ENCODE results near the gene GPR62. TPM values are rescaled to one million over a fixed set of nuclear protein-coding genes. Genes with fewer than 3 reads are reported as not detected.

The GPR62 gene
- total RNA-seq, 1 experiment from 2014 or later = not detected

- BruUV-seq (replicated peaks) = no TSS peak
- H3K4me1 ChIP-seq (replicated peaks; ENCODE audit: insufficient read depth) = peaks cover 4% of the 10 kb centered on the region; the same call in 1 of the 2 replicates
- no peak overlapping the region for H2AFZ ChIP-seq
- no peaks in the 10 kb centered on the region for H3K79me2 ChIP-seq (ENCODE audit: low read depth)
- ChIA-PET POLR2A (ENCODE audit: unreplicated experiment) (interaction anchor here (0.6 kb wide), 1 partner anchor 448 kb away, joined by 3 read pairs; the partner anchor contains the start of gene DCAF1), CTCF (no interaction called here)
- H3F3A ChIP-seq (ENCODE audit: insufficient read depth, low read depth) = no peaks in the 10 kb centered on the region
- H4K20me1 ChIP-seq (ENCODE audit: insufficient read depth) = no peaks in the 10 kb centered on the region
- H3K9me3 ChIP-seq (ENCODE audit: insufficient read depth, low read depth) = no peaks in the 10 kb centered on the region
- intact Hi-C loops (cut with micrococcal nuclease; ENCODE audit: unreplicated experiment) = no loop called here
- TF ChIP-seq, protein P1, sequence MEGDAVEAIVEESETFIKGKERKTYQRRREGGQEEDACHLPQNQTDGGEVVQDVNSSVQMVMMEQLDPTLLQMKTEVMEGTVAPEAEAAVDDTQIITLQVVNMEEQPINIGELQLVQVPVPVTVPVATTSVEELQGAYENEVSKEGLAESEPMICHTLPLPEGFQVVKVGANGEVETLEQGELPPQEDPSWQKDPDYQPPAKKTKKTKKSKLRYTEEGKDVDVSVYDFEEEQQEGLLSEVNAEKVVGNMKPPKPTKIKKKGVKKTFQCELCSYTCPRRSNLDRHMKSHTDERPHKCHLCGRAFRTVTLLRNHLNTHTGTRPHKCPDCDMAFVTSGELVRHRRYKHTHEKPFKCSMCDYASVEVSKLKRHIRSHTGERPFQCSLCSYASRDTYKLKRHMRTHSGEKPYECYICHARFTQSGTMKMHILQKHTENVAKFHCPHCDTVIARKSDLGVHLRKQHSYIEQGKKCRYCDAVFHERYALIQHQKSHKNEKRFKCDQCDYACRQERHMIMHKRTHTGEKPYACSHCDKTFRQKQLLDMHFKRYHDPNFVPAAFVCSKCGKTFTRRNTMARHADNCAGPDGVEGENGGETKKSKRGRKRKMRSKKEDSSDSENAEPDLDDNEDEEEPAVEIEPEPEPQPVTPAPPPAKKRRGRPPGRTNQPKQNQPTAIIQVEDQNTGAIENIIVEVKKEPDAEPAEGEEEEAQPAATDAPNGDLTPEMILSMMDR (conservative IDR thresholded peaks at IDR 0.05) = no peak
- no peak for TF ChIP-seq EZH2 (IDR thresholded peaks at IDR 0.05; ENCODE audit: low read depth)
- H3K4me3 ChIP-seq = no peak overlapping the region
- H3K27ac ChIP-seq = no peak overlapping the region
- no peaks in the 10 kb centered on the region for H3K9me2 ChIP-seq (ENCODE audit: insufficient read depth)
- no peaks in the 10 kb centered on the region for H3K27me3 ChIP-seq (ENCODE audit: insufficient read depth, low read depth)
- no peaks in the 10 kb centered on the region for H3K36me3 ChIP-seq (ENCODE audit: low read depth)
- no peak for DNase-seq
- H3K4me2 ChIP-seq = no peak overlapping the region
Measured at GRCh38 chr3:51948016-51948580, 7.1 kb upstream of the GPR62 start.

GRCh38 chr3:51949121-51949520 lies 6.1 kb upstream of the GPR62 start:
- H3K36me3 ChIP-seq (ENCODE audit: low read depth) = no peaks in the 10 kb centered on the region
- TF ChIP-seq, protein P1 (conservative IDR thresholded peaks at IDR 0.05) = no peak
- TF ChIP-seq EZH2 (IDR thresholded peaks at IDR 0.05; ENCODE audit: low read depth) = no peak
- CTCF ChIA-PET = interaction anchor here (0.7 kb wide), 1 partner anchor 275 kb away, joined by 3 read pairs; no protein-coding TSS in a partner anchor
- H3K27me3 ChIP-seq (ENCODE audit: insufficient read depth, low read depth) = no peaks in the 10 kb centered on the region
- intact Hi-C loops (cut with micrococcal nuclease; ENCODE audit: unreplicated experiment) = no loop called here
- no peaks in the 10 kb centered on the region for H3K79me2 ChIP-seq (ENCODE audit: low read depth)
- H3F3A ChIP-seq (ENCODE audit: insufficient read depth, low read depth) = no peaks in the 10 kb centered on the region
- H3K4me1 ChIP-seq (replicated peaks; ENCODE audit: insufficient read depth) = peaks cover 4% of the 10 kb centered on the region; the same call in 1 of the 2 replicates
- no peak overlapping the region for H3K27ac ChIP-seq
- no peak overlapping the region for H2AFZ ChIP-seq
- no peak overlapping the region for H3K4me3 ChIP-seq
- H3K9me2 ChIP-seq (ENCODE audit: insufficient read depth) = no peaks in the 10 kb centered on the region
- H3K9me3 ChIP-seq (ENCODE audit: insufficient read depth, low read depth) = no peaks in the 10 kb centered on the region
- no peak for DNase-seq
- no TSS peak for BruUV-seq (replicated peaks)
- no peak overlapping the region for H3K4me2 ChIP-seq
- H4K20me1 ChIP-seq (ENCODE audit: insufficient read depth) = no peaks in the 10 kb centered on the region
- POLR2A ChIA-PET (ENCODE audit: unreplicated experiment) = no interaction called here

- intact Hi-C loops (cut with micrococcal nuclease; ENCODE audit: unreplicated experiment) = no loop called here
- no peaks in the 10 kb centered on the region for H3K9me3 ChIP-seq (ENCODE audit: insufficient read depth, low read depth)
Measured at GRCh38 chr3:51950899-51951298, 4.3 kb upstream of the GPR62 start.

More at GRCh38 chr3:51950899-51951298, 4.3 kb upstream of the GPR62 start:
- POLR2A ChIA-PET (ENCODE audit: unreplicated experiment) = no interaction called here
- TF ChIP-seq, protein P1 (conservative IDR thresholded peaks at IDR 0.05) = no peak
- no peak for TF ChIP-seq EZH2 (IDR thresholded peaks at IDR 0.05; ENCODE audit: low read depth)
- Histone ChIP-seq H3K4me3 (no peak overlapping the region), H3K4me1 (replicated peaks; ENCODE audit: insufficient read depth) (peaks cover 4% of the 10 kb centered on the region; the same call in 1 of the 2 replicates), H3K9me2 (ENCODE audit: insufficient read depth) (no peaks in the 10 kb centered on the region), H3K27ac (no peak overlapping the region), H3K4me2 (no peak overlapping the region), H3K36me3 (ENCODE audit: low read depth) (no peaks in the 10 kb centered on the region), H3K79me2 (ENCODE audit: low read depth) (no peaks in the 10 kb centered on the region), H3F3A (ENCODE audit: insufficient read depth, low read depth) (no peaks in the 10 kb centered on the region), H2AFZ (no peak overlapping the region), H4K20me1 (ENCODE audit: insufficient read depth) (no peaks in the 10 kb centered on the region), H3K27me3 (ENCODE audit: insufficient read depth, low read depth) (no peaks in the 10 kb centered on the region; the same call in 1 of the 2 replicates)
- no peak for DNase-seq
- CTCF ChIA-PET = interaction anchor here (0.6 kb wide), 1 partner anchor 195 kb away, joined by 3 read pairs; no protein-coding TSS in a partner anchor
- no TSS peak for BruUV-seq (replicated peaks)
